Astrocyte of the cerebellum (primary cell): ENCODE results near the gene ZNF483.
"Not testable (repeated sequence)": the region's sequence is repeated elsewhere in the genome, so short reads cannot be mapped to it uniquely, and the experiment has no call there.

Experiments used
- DNase-seq: peaks from one replicate; pipeline ENCODE4 v3.0.0-alpha.2; 2011; ENCODE audit warnings: low read depth
- H3K4me3 ChIP-seq: 2 replicates; pipeline ENCODE4 v1.5.1; 2011; ENCODE audit warnings: mild to moderate bottlenecking, low read depth, low read length, moderate library complexity
- in situ Hi-C: cut with HindIII; loops from 2 replicates; pipeline ENCODE4 v1.10.0; 2017; ENCODE audit warnings: low sequenced_read_pairs
- TF ChIP-seq, protein P1 (sequence below): IDR thresholded peaks from 2 replicates; pipeline ENCODE4 v1.5.1; 2012; ENCODE audit warnings: low read length, low read depth, moderate library complexity, mild to moderate bottlenecking; ENCODE audit errors: missing control alignments

Gene ZNF483

DNA sequence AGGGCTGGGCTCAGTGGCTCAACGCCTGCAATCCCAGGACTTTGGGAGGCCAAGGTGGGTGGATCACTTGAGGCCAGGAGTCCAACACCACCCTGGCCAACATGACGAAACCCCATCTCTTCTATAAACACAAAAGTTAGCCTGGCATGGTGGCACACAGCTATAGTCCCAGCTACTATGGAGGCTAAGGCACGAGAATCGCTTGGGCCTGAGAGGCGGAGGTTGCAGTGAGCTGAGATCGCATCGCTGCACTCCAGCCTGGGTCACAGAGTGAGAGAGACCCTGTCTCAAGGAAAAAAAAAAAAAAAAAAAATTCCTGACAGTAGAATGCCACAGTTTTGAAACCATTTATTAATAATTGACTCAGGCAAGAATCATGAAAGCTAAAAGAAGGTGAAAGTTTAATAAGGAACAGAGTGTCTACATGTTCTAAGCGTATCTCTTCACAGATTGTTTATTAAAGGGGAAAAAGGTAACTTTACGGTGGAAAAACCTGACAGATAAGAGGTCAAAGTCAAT, 80.1 kb downstream of the ZNF483 start:
- in situ Hi-C loops, result no loop called here
- no peak for DNase-seq
- H3K4me3 ChIP-seq, result no peak overlapping the region
- TF ChIP-seq, protein P1, sequence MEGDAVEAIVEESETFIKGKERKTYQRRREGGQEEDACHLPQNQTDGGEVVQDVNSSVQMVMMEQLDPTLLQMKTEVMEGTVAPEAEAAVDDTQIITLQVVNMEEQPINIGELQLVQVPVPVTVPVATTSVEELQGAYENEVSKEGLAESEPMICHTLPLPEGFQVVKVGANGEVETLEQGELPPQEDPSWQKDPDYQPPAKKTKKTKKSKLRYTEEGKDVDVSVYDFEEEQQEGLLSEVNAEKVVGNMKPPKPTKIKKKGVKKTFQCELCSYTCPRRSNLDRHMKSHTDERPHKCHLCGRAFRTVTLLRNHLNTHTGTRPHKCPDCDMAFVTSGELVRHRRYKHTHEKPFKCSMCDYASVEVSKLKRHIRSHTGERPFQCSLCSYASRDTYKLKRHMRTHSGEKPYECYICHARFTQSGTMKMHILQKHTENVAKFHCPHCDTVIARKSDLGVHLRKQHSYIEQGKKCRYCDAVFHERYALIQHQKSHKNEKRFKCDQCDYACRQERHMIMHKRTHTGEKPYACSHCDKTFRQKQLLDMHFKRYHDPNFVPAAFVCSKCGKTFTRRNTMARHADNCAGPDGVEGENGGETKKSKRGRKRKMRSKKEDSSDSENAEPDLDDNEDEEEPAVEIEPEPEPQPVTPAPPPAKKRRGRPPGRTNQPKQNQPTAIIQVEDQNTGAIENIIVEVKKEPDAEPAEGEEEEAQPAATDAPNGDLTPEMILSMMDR, result no peak

DNA sequence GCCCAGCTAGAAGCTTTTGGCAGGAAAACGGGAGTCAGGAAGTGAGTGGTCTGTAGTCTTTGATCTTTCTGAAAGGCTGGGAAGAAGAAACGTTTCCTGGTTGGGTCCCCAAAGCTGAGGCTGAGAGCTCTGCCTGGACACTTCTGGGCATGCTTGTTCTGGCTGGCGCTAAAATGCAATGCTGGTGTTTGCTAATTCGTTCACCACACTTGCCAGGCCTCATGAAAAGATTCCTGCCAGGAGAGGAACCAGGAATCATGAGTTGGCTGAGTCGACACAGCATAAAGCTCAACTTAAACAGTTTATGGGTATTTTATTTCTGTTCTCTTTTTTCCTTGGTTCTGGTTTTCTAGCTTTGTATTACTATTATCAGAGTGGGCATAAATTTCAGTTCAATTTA, 85.2 kb downstream of the ZNF483 start:
- H3K4me3 ChIP-seq, result no peak overlapping the region
- no peak for DNase-seq
- TF ChIP-seq, protein P1, result no peak
- in situ Hi-C loops, result loop anchor here (5.0 kb wide), 1 partner anchor 33 kb away; no protein-coding TSS in a partner anchor

DNA sequence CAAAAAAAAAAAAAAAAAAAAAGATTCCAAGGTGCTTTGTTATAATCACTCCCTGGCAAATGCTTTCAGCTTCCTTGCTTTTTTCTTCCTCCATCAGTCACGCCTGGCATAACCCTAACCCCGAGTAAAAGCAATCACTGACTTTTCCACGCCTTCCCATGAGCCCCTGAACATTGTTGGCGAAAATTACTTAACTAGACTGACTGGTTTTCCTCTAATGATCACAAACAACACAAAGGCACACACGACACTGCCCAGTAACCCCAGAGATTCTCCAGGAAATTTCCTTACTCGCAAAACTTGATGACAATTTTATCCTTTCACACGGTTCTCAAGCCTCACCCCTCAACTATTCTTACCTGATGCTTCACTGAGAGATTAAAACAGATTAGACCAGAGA, 85.9 kb downstream of the ZNF483 start:
- no peak overlapping the region for H3K4me3 ChIP-seq
- no peak for DNase-seq
- TF ChIP-seq, protein P1, result no peak
- in situ Hi-C loops, result loop anchor here (5.0 kb wide), 1 partner anchor 34 kb away; no protein-coding TSS in a partner anchor

DNA sequence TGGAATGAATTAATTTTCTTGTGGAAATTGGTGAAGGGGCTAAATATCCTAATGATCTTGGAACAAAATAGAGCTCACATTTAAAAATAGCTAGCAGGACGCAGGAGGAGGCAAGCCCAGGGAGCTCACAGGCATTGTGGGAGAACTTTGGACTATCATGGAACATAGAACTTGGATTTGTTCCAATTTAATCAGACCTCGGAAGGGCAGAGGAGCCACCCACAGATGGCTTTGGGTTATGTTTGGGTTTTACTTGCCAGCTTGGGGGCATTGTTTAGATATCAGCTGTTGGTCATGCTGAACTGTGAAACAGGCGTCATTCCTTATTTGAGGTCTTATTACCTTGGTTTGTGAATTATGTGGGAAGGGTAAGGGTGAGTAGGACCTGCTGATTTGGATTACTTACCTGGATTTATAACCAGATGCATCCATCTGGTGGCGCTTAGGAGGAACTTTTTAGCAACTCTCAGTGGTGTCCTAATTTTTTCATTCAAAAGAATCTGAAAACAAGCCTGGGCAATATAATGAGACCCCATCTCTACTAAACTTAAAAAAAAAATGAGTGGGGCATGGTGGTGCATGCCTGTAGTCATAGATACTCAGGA, 88.6 kb downstream of the ZNF483 start:
- DNase-seq, result no peak
- in situ Hi-C loops, result loop anchor here (5.0 kb wide), 1 partner anchor 36 kb away; no protein-coding TSS in a partner anchor
- no peak overlapping the region for H3K4me3 ChIP-seq
- TF ChIP-seq, protein P1, result no peak

DNA sequence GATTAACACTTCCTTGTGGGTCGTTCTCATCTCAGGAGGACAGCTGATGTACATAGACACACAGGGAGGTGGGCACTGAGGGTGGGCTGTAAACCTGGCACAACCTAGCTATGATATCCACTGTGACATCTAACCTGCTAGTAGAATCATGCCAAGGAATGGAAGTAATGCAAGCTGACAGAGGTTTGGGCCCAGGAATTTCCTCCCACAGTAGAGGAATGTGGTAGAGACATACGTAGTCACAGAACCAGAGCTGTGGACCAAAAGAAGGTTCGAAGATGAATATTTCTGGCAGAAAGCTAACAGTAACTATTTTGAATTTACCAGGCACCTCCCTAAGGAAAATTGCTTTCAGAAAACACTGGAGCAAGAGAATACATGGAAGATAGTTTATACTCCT, 90.9 kb downstream of the ZNF483 start:
- in situ Hi-C loops, result no loop called here
- H3K4me3 ChIP-seq, result no peak overlapping the region
- TF ChIP-seq, protein P1, result no peak
- no peak for DNase-seq

DNA sequence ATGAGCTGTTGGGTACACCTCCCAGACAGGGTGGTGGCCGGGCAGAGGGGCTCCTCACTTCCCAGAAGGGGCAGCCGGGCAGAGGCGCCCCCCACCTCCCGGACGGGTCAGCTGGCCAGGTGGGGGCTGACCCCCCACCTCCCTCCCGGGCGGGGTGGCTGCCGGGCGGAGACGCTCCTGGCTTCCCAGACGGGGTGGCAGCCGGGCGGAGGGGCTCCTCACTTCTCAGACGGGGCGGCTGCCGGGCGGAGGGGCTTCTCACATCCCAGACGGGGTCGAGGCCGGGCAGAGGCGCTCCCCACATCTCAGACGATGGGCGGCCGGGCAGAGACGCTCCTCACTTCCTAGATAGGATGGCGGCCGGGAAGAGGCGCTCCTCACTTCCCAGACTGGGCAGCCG, 92.4 kb downstream of the ZNF483 start:
- H3K4me3 ChIP-seq, in situ Hi-C loops, DNase-seq: not testable (repeated sequence)

DNA sequence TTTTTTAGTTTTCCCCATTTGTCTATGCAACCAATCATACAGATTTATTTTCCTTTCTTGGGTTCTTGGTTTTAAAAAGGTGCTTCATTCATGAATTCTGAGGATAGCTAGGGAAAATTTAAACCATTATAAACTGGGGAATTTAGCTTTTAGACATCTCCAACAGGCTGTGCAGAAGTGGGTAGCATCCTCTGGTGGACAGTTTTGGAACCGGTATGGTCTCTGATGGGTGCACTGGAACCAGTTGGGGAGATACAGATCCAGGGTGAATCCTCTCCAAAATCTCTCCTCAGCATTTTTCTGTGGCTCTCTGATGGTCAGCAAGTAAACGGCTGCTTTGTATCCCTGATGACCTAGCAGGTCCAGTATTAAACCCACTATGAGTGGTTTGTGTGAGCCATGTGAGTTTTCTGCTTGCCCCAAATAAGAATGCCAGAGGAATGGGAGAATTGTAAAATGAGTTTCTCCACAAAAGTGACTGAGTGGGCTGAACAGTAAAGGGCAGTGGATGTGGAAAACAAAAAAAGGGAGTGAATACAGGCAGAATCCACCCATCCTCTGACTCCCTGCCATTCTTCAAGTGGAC, 97.0 kb downstream of the ZNF483 start:
- DNase-seq, result no peak
- no peak overlapping the region for H3K4me3 ChIP-seq
- TF ChIP-seq, protein P1, result peak; percentile 100
- in situ Hi-C loops, result no loop called here
